HepG2 (cell line): ENCODE results near the gene STN1. TPM values are rescaled to one million over a fixed set of nuclear protein-coding genes. Genes with fewer than 3 reads are reported as not detected.

ENCODE experiments used
- ATF3 ChIP-seq: sonication (generic); formaldehyde crosslinking; IDR thresholded peaks from 2 replicates; pipeline ENCODE4 v1.4.0; 2020; ENCODE audit warnings: missing genetic modification reagents
- ETV5 ChIP-seq: IDR thresholded peaks from 2 replicates; pipeline ENCODE4 v1.6.1; 2018; ENCODE audit warnings: missing biosample characterization, missing genetic modification reagents, inconsistent platforms, borderline replicate concordance
- FLYWCH1 ChIP-seq: sonication (generic); formaldehyde crosslinking; IDR thresholded peaks from 2 replicates; pipeline ENCODE4 v1.8.1; 2023; ENCODE audit warnings: mild to moderate bottlenecking, missing genetic modification reagents
- GATAD2A ChIP-seq: IDR thresholded peaks from 2 replicates; pipeline ENCODE4 v1.6.1; 2016
- IKZF5 ChIP-seq: IDR thresholded peaks from 2 replicates; pipeline ENCODE4 v1.6.1; 2018; ENCODE audit warnings: missing genetic modification reagents, mild to moderate bottlenecking, missing compliant biosample characterization
- KAT2B ChIP-seq: fragments of 150-350 bp; IDR thresholded peaks from 2 replicates; pipeline ENCODE4 v1.6.1; 2014; ENCODE audit warnings: low read depth, low read length, borderline replicate concordance
- KLF11 ChIP-seq: IDR thresholded peaks from 2 replicates; pipeline ENCODE4 v1.6.1; 2016; ENCODE audit warnings: missing compliant biosample characterization
- MAZ ChIP-seq, 2 experiments: sonication (generic) in 1 of 2; formaldehyde crosslinking in 1 of 2; IDR thresholded peaks; 2 replicates each; pipeline versions ENCODE4 v1.5.0 to v1.6.1; 2012 to 2020; ENCODE audit warnings: low read depth in 2 of 2, mild to moderate bottlenecking in 2 of 2, borderline replicate concordance in 1 of 2, improper control_type of control experiment in 1 of 2, low read length in 1 of 2, missing genetic modification reagents in 1 of 2, moderate library complexity in 1 of 2
- PRPF4 ChIP-seq: fragments of 200-400 bp; formaldehyde crosslinking; IDR thresholded peaks from 2 replicates; pipeline ENCODE4 v1.6.1; 2016; ENCODE audit warnings: low read length, low read depth; ENCODE audit not compliant: poor library complexity, severe bottlenecking
- SOX5 ChIP-seq: IDR thresholded peaks from 2 replicates; pipeline ENCODE4 v1.6.1; 2016; ENCODE audit warnings: borderline replicate concordance
- SOX6 ChIP-seq, 2 experiments: fragments of 450-650 bp in 1 of 2; sonication (generic) in 1 of 2; formaldehyde crosslinking in 1 of 2; IDR thresholded peaks; 2 replicates each; pipeline versions ENCODE4 v1.4.0 to v1.6.1; 2017 to 2020; ENCODE audit warnings: antibody characterized with exemption in 1 of 2, mild to moderate bottlenecking in 1 of 2, missing genetic modification reagents in 1 of 2
- THRA ChIP-seq: sonication (generic); formaldehyde crosslinking; IDR thresholded peaks from 2 replicates; pipeline ENCODE4 v1.4.0; 2020; ENCODE audit warnings: missing genetic modification reagents, borderline replicate concordance
- TRIM24 ChIP-seq: sonication (generic); formaldehyde crosslinking; IDR thresholded peaks from 2 replicates; pipeline ENCODE4 v1.8.0; 2022; ENCODE audit warnings: mild to moderate bottlenecking, missing genetic modification reagents
- ZBTB2 ChIP-seq: sonication (generic); formaldehyde crosslinking; IDR thresholded peaks from 2 replicates; pipeline ENCODE4 v1.8.0; 2022; ENCODE audit warnings: low read depth, missing genetic modification reagents
- ZBTB26 ChIP-seq: IDR thresholded peaks from 2 replicates; pipeline ENCODE4 v1.6.1; 2016; ENCODE audit warnings: missing compliant biosample characterization, missing genetic modification reagents, borderline replicate concordance
- ZFP90 ChIP-seq: sonication (generic); formaldehyde crosslinking; IDR thresholded peaks from 2 replicates; pipeline ENCODE4 v1.8.0; 2022; ENCODE audit warnings: missing genetic modification reagents, mild to moderate bottlenecking, inconsistent platforms, borderline replicate concordance
- ZNF256 ChIP-seq: sonication (generic); formaldehyde crosslinking; conservative IDR thresholded peaks from 2 replicates; pipeline ENCODE4 v1.4.0; 2020; ENCODE audit warnings: missing genetic modification reagents
- ZNF430 ChIP-seq: sonication (generic); formaldehyde crosslinking; IDR thresholded peaks from 2 replicates; pipeline ENCODE4 v1.9.0; 2021; ENCODE audit warnings: mild to moderate bottlenecking, missing genetic modification reagents
- ZNF549 ChIP-seq: sonication (generic); formaldehyde crosslinking; IDR thresholded peaks from 2 replicates; pipeline ENCODE4 v1.5.0; 2020; ENCODE audit warnings: missing genetic modification reagents
- ZNF550 ChIP-seq: sonication (generic); formaldehyde crosslinking; IDR thresholded peaks from 2 replicates; pipeline ENCODE4 v1.4.0; 2020; ENCODE audit warnings: mild to moderate bottlenecking, missing genetic modification reagents, borderline replicate concordance
- ZNF614 ChIP-seq: IDR thresholded peaks from 2 replicates; pipeline ENCODE4 v1.6.1; 2018; ENCODE audit warnings: missing biosample characterization, missing genetic modification reagents, inconsistent platforms, borderline replicate concordance
- ZNF746 ChIP-seq: sonication (generic); formaldehyde crosslinking; IDR thresholded peaks from 2 replicates; pipeline ENCODE4 v1.8.0; 2022; ENCODE audit warnings: mild to moderate bottlenecking, missing genetic modification reagents
- ZSCAN30 ChIP-seq: sonication (generic); formaldehyde crosslinking; IDR thresholded peaks from 2 replicates; pipeline ENCODE4 v1.5.0; 2020; ENCODE audit warnings: mild to moderate bottlenecking, missing genetic modification reagents
- polyA plus RNA-seq, 8 experiments: library from polyadenylated mRNA; depleted of rRNA in 3 of 8; stranded (reverse) in 7 of 8; unstranded in 1 of 8; fragments of >200 nt; fragmentation: Illumina TruSeq in 4 of 8; extraction: Trizol in 4 of 8; gene quantifications; 2 replicates each; pipeline versions ENCODE4 v1.2.1 to v1.2.3, GENCODE V29; 2011 to 2016; ENCODE audit warnings: low read depth in 4 of 8, missing spikeins in 1 of 8, mixed read lengths in 1 of 8; ENCODE audit not compliant: insufficient read depth in 1 of 8
- total RNA-seq, 5 experiments: library from RNA; depleted of rRNA; stranded (reverse); fragments of >200 nt; fragmentation: Illumina TruSeq; extraction: Trizol; gene quantifications; 2 replicates each; pipeline ENCODE4 v1.2.3, GENCODE V29; 2016; ENCODE audit warnings: low read depth in 1 of 5

Gene STN1
- total and polyA plus RNA-seq, 2 of the 13 experiments (the other 11 are each of a cell fraction or from before 2014, with no cell fraction given), result 17.6 to 22.7 TPM

- 0 out of 2 replicates have a peak, but pooled peaks have one; percentile 26 for TF ChIP-seq THRA (CRISPR knock-in tag)
- peak; percentile 78 for TF ChIP-seq IKZF5 (CRISPR knock-in tag)
- TF ChIP-seq ATF3, result no peak
- no peak for TF ChIP-seq ZNF256 (CRISPR knock-in tag)
- TF ChIP-seq SOX5, result peak; percentile 74; the same call in 1 of the 2 replicates
- TF ChIP-seq ETV5 (CRISPR knock-in tag), result peak; percentile 91
- no peak for TF ChIP-seq KAT2B
- 0 out of 2 replicates have a peak, but pooled peaks have one; percentile 52 for TF ChIP-seq TRIM24
- TF ChIP-seq ZNF614 (CRISPR knock-in tag), result peak; percentile 68
- TF ChIP-seq ZNF430 (CRISPR knock-in tag), result 0 out of 2 replicates have a peak, but pooled peaks have one; percentile 64
- 0 out of 2 replicates have a peak, but pooled peaks have one; percentile 22 for TF ChIP-seq ZBTB2 (CRISPR knock-in tag)
- no peak for TF ChIP-seq ZSCAN30 (CRISPR knock-in tag)
- TF ChIP-seq FLYWCH1, result no peak
- no peak for TF ChIP-seq ZNF746 (CRISPR knock-in tag)
- TF ChIP-seq SOX6 (IDR thresholded peaks at IDR 0.05), result no peak
- peak; percentile 91 for TF ChIP-seq SOX6 (CRISPR knock-in tag; IDR thresholded peaks at IDR 0.05)
- 0 out of 2 replicates have a peak, but pooled peaks have one; percentile 31 for TF ChIP-seq KLF11
- TF ChIP-seq MAZ (IDR thresholded peaks at IDR 0.05; ENCODE audit: borderline replicate concordance, low read depth, low read length), result 0 out of 2 replicates have a peak, but pooled peaks have one; percentile 41
- TF ChIP-seq MAZ (CRISPR knock-in tag; IDR thresholded peaks at IDR 0.05; ENCODE audit: low read depth), result no peak
- no peak for TF ChIP-seq ZBTB26 (CRISPR knock-in tag)
- no peak for TF ChIP-seq ZFP90
- no peak for TF ChIP-seq ZNF549 (CRISPR knock-in tag)
- TF ChIP-seq GATAD2A (CRISPR knock-in tag), result peak; percentile 87
- TF ChIP-seq ZNF550, result no peak
- peak; percentile 97 for TF ChIP-seq PRPF4
Observed at GRCh38 chr10:103833731-103834365, 84.1 kb downstream of the STN1 start (continued).
